ENCODE data around the gene HEXA.
"Not testable (repeated sequence)": the region's sequence is repeated elsewhere in the genome, so short reads cannot be mapped to it uniquely, and the experiment has no call there.

Gene HEXA

GRCh38 chr15:72396331-72396730 is 20.5 kb upstream of the HEXA start:
- H3K9me3 ChIP-seq (ENCODE audit: control insufficient read depth, insufficient read depth, low read length); H3K36me3 ChIP-seq (ENCODE audit: insufficient read depth, low read length); H3K4me1 ChIP-seq (ENCODE audit: insufficient read depth, low read length); H3K9ac ChIP-seq (ENCODE audit: low read depth, low read length): not testable (repeated sequence)

DNA sequence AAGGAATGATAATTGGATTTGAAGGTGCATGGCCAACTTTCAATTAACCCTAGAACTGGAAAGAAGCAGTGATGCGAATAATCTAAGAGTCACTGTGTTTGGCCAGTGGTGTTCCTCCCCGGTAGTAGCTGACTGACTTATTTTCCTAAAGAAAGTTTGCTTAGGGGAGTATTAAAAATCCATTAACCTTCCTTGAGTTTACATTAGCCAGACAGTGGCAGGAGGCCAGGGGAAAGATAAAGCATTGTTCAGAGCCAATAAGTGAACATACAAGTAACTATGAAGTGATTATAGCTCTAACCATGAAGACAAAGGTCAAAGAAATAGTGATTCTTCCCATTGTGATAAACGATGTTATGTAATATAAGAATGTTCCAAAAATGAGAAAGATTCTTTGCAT is 13.4 kb upstream of the HEXA start:
- Histone ChIP-seq H3K9ac (ENCODE audit: low read depth, low read length) (no peak overlapping the region), H3K9me3 (ENCODE audit: control insufficient read depth, insufficient read depth, low read length) (no peaks in the 10 kb centered on the region), H3K4me1 (ENCODE audit: insufficient read depth, low read length) (no peaks in the 10 kb centered on the region), H3K36me3 (ENCODE audit: insufficient read depth, low read length) (no peaks in the 10 kb centered on the region)

DNA sequence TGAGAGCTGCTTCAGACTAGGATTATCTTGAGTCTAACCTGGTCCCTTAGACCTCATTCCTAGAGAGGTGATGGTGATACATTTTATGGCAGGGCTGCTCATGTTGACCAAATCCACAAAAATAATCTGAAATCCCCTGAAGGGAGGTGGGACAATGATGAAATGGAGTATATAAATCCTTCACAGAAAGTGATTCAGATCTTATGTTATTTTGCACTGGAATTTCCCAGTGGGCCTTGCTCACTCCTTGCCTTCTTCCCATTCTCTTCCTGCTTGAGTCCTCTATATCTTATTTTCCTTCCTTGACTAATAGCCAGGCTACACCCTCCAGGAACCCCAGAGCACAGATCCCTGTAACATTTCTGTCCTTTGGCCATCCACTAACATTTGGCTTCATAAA is 11.9 kb upstream of the HEXA start:
- no peaks in the 10 kb centered on the region for H3K4me1 ChIP-seq (ENCODE audit: insufficient read depth, low read length)

DNA sequence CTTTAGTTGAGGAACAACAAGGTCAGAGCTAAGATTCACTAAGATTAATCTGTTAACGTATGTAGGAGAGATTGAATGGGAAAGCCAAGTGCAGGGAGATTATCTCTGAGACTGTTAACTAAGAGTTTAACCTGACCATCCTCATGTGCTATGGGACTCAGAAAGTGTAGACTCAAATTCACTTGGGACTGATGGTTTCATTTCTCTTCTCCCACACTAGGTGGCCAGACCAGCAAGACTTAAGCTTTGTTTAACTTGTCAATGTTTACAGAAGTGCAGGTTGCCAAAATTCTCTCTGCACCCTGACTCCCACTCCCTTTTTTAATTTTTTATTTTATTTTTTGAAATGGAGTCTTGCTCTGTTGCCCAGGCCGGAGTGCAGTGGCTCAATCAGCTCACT is 6.3 kb upstream of the HEXA start:
- Histone ChIP-seq H3K9me3 (ENCODE audit: control insufficient read depth, insufficient read depth, low read length) (no peaks in the 10 kb centered on the region), H3K9ac (ENCODE audit: low read depth, low read length) (no peak overlapping the region), H3K36me3 (ENCODE audit: insufficient read depth, low read length) (no peaks in the 10 kb centered on the region), H3K4me1 (ENCODE audit: insufficient read depth, low read length) (no peaks in the 10 kb centered on the region)

More for the DNA sequence above, 11.9 kb upstream of the HEXA start:
- Histone ChIP-seq H3K9ac (ENCODE audit: low read depth, low read length) (no peak overlapping the region), H3K9me3 (ENCODE audit: control insufficient read depth, insufficient read depth, low read length) (no peaks in the 10 kb centered on the region), H3K36me3 (ENCODE audit: insufficient read depth, low read length) (no peaks in the 10 kb centered on the region)

- no peaks in the 10 kb centered on the region for H3K36me3 ChIP-seq (ENCODE audit: insufficient read depth, low read length)
- H3K9ac ChIP-seq (ENCODE audit: low read depth, low read length) = no peak overlapping the region
- H3K4me1 ChIP-seq (ENCODE audit: insufficient read depth, low read length) = peaks cover 4% of the 10 kb centered on the region; the same call in 1 of the 2 replicates
- H3K9me3 ChIP-seq (ENCODE audit: control insufficient read depth, insufficient read depth, low read length) = no peaks in the 10 kb centered on the region
These were observed 4.9 kb upstream of the HEXA start for GRCh38 chr15:72380743-72381142.

- Histone ChIP-seq H3K9me3 (ENCODE audit: control insufficient read depth, insufficient read depth, low read length) (no peaks in the 10 kb centered on the region), H3K4me1 (ENCODE audit: insufficient read depth, low read length) (peaks cover 4% of the 10 kb centered on the region; the same call in 1 of the 2 replicates), H3K36me3 (ENCODE audit: insufficient read depth, low read length) (no peaks in the 10 kb centered on the region), H3K9ac (ENCODE audit: low read depth, low read length) (no peak overlapping the region)
These were observed 4.1 kb upstream of the HEXA start for GRCh38 chr15:72379856-72380430.

- not testable (repeated sequence) for H3K9ac ChIP-seq (ENCODE audit: low read depth, low read length); H3K9me3 ChIP-seq (ENCODE audit: control insufficient read depth, insufficient read depth, low read length); H3K36me3 ChIP-seq (ENCODE audit: insufficient read depth, low read length); H3K4me1 ChIP-seq (ENCODE audit: insufficient read depth, low read length)
These were observed 3.3 kb upstream of the HEXA start for GRCh38 chr15:72379106-72379505.

- Histone ChIP-seq H3K36me3 (ENCODE audit: insufficient read depth, low read length) (no peaks in the 10 kb centered on the region), H3K9me3 (ENCODE audit: control insufficient read depth, insufficient read depth, low read length) (no peaks in the 10 kb centered on the region), H3K4me1 (ENCODE audit: insufficient read depth, low read length) (peaks cover 4% of the 10 kb centered on the region; the same call in 1 of the 2 replicates), H3K9ac (ENCODE audit: low read depth, low read length) (no peak overlapping the region)
These were observed 1.5 kb upstream of the HEXA start for GRCh38 chr15:72377331-72377730.

DNA sequence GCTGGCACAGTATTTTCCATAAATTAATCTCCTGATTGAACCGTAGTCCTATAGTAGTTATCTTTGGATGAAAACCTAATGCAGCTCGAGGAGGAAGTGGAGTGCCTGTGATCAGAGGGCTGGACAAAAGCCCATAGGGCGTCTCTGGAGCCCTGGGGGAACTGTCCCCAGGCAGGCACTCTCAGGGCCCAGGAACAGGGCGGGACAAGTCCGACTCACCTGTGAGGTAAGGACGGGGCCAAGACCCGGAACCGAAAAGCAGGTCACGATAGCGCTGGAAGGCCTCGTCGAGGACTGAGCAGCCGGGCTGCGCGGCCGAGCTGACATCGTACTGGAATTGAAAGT is 341 bp downstream of the HEXA start:
- peaks cover 4% of the 10 kb centered on the region; the same call in 1 of the 2 replicates for H3K4me1 ChIP-seq (ENCODE audit: insufficient read depth, low read length)
- H3K36me3 ChIP-seq (ENCODE audit: insufficient read depth, low read length) = no peaks in the 10 kb centered on the region
- H3K9me3 ChIP-seq (ENCODE audit: control insufficient read depth, insufficient read depth, low read length) = no peaks in the 10 kb centered on the region
- peak overlapping the region; percentile 99 for H3K9ac ChIP-seq (ENCODE audit: low read depth, low read length)

DNA sequence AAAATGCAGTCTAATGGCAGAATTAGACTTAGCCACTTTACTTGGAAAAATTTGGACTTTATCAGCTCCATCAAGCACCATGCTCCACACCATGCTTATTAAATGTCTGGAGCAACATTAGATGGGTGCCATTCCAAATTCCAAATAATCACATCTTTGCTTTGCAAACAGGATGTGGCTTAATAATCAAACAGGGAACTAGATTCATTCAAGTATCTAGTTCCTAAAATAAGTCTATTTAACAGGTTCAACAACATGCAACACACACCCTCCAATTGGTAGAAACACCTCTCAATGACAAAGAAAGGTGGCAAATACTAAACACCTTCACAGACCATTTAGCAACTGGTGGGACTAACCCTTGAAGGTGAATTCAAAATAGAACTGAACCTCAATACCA is 3.5 kb downstream of the HEXA start:
- Histone ChIP-seq H3K4me1 (ENCODE audit: insufficient read depth, low read length) (peaks cover 4% of the 10 kb centered on the region; the same call in 1 of the 2 replicates), H3K9me3 (ENCODE audit: control insufficient read depth, insufficient read depth, low read length) (no peaks in the 10 kb centered on the region), H3K36me3 (ENCODE audit: insufficient read depth, low read length) (no peaks in the 10 kb centered on the region), H3K9ac (ENCODE audit: low read depth, low read length) (no peak overlapping the region)

DNA sequence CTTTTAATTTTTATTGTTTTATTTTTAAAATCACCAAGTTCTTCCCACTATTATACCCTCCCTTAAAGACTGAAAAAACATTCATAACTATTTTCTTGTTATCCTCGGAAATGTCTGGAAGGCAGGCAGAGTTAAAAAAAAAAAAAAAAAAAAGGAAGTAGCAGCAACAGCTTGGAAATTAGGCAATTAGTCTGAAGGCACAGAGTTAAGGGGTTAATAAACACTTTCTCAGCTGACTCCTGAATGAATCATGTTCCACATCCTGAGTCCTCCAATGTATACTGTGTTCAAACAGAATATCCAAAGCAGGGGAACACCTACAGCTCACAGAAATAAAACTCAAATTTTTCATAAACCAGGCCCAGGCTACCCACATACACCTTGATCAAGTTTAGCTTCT is 5.8 kb downstream of the HEXA start:
- H3K4me1 ChIP-seq (ENCODE audit: insufficient read depth, low read length) = no peaks in the 10 kb centered on the region
- H3K9me3 ChIP-seq (ENCODE audit: control insufficient read depth, insufficient read depth, low read length) = no peaks in the 10 kb centered on the region
- no peak overlapping the region for H3K9ac ChIP-seq (ENCODE audit: low read depth, low read length)
- H3K36me3 ChIP-seq (ENCODE audit: insufficient read depth, low read length) = no peaks in the 10 kb centered on the region

DNA sequence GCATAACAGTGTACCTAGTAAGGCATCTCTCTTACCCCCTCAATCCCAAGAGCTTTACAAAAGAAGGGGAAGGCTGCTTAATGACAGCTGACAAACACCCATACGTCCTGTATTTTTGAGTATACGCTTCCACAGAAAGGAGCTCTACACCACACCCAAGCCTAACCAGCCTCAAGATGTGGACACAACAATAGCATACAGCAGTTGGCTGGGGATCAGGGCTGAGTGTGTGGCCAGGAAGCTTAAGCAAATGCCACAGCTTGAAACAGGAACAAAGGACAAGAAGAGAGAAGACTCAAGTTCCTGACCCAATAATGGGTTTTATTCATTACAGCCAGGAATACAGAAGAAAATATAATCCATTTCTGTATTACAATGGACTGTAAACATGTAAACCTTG is 6.9 kb downstream of the HEXA start:
- Histone ChIP-seq H3K4me1 (ENCODE audit: insufficient read depth, low read length) (no peaks in the 10 kb centered on the region), H3K36me3 (ENCODE audit: insufficient read depth, low read length) (no peaks in the 10 kb centered on the region), H3K9ac (ENCODE audit: low read depth, low read length) (no peak overlapping the region), H3K9me3 (ENCODE audit: control insufficient read depth, insufficient read depth, low read length) (no peaks in the 10 kb centered on the region)

DNA sequence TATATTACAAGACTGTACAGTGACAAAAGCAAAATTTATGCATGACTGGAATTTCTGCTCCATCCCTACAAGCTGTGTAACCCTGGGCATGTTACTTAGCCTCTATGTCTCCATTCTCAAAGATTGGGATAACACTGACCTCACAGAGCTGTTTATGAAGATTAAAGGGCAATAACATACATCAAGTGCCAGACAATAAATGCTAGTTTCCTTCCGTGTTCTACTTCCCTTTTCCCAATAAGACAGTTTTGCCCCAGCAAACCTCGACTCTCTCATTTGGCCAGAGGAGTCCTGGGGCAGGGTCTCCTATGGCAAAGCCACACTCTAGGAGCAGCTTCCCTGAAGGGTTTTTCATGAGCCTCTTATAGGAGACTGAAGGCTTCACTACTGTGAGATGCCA is 7.5 kb downstream of the HEXA start:
- H3K9ac ChIP-seq (ENCODE audit: low read depth, low read length) = no peak overlapping the region
- no peaks in the 10 kb centered on the region for H3K36me3 ChIP-seq (ENCODE audit: insufficient read depth, low read length)
- no peaks in the 10 kb centered on the region for H3K4me1 ChIP-seq (ENCODE audit: insufficient read depth, low read length)
- H3K9me3 ChIP-seq (ENCODE audit: control insufficient read depth, insufficient read depth, low read length) = no peaks in the 10 kb centered on the region

- Histone ChIP-seq H3K4me1 (ENCODE audit: insufficient read depth, low read length) (no peaks in the 10 kb centered on the region), H3K36me3 (ENCODE audit: insufficient read depth, low read length) (no peaks in the 10 kb centered on the region), H3K9me3 (ENCODE audit: control insufficient read depth, insufficient read depth, low read length) (no peaks in the 10 kb centered on the region), H3K9ac (ENCODE audit: low read depth, low read length) (no peak overlapping the region)
These were observed 10.0 kb downstream of the HEXA start for GRCh38 chr15:72365844-72366243.

GRCh38 chr15:72361176-72361575 is 14.6 kb downstream of the HEXA start:
- no peaks in the 10 kb centered on the region for H3K9me3 ChIP-seq (ENCODE audit: control insufficient read depth, insufficient read depth, low read length)
- H3K36me3 ChIP-seq (ENCODE audit: insufficient read depth, low read length) = no peaks in the 10 kb centered on the region; the same call in 1 of the 2 replicates
- no peaks in the 10 kb centered on the region for H3K4me1 ChIP-seq (ENCODE audit: insufficient read depth, low read length)
- no peak overlapping the region for H3K9ac ChIP-seq (ENCODE audit: low read depth, low read length)

DNA sequence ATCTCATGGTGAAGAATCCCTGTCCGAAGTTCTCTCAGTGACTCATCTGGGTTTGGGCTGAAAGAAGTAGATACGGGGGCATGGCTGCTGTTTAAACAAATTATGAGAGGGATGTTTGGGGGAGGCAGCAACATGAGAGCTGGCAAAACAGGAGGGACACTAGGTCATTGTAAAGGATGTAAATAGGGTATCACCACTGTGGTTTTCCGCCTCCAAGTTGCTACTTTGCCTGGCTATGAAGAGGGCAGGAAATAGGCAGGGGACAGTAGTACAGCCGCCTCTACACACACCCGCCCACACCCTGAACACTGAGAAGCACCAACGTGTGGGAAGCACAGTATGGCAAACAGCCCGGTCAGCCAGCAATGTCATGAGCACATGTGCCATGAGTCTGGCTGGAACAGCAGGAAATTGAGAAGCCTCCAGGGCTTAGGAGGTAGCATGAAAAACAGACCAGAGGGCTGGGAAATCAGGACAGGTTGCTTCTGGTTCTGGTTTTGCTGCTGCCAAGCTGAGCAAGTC is 17.1 kb downstream of the HEXA start:
- Histone ChIP-seq H3K9me3 (ENCODE audit: control insufficient read depth, insufficient read depth, low read length) (no peaks in the 10 kb centered on the region), H3K36me3 (ENCODE audit: insufficient read depth, low read length) (no peaks in the 10 kb centered on the region; the same call in 1 of the 2 replicates), H3K9ac (ENCODE audit: low read depth, low read length) (no peak overlapping the region), H3K4me1 (ENCODE audit: insufficient read depth, low read length) (no peaks in the 10 kb centered on the region)
